GM12878 (cell line): Measurements from ENCODE around the gene MIR17HG. TPM values are rescaled to one million over a fixed set of nuclear protein-coding genes. Genes with fewer than 3 reads are reported as not detected.

Experiments
- ATAC-seq: fragments of 200-7000 bp; cut with Tn5 transposase; 3 replicates; pipeline ENCODE4 v1.9.1; 2020; ENCODE audit warnings: mild to moderate bottlenecking, moderate library complexity
- BruUV-seq: library from RNA; stranded (reverse); fragments of 400-500 nt; replicated peaks from 2 replicates; lab custom pipeline; 2021; lab: Mats Ljungman, UMichigan
- CTCF ChIA-PET: fragments of 300-600 bp; sonication (Branson Sonifier 250); formaldehyde crosslinking; extraction: SDS; loops from one replicate; lab custom pipeline; 2021; ENCODE audit warnings: inconsistent platforms; lab: Yijun Ruan, JAX
- POLR2A ChIA-PET: fragments of 350-600 bp; formaldehyde crosslinking; extraction: SDS; loops from one replicate; lab custom pipeline; 2021; ENCODE audit warnings: inconsistent platforms; lab: Charles Lee
- RAD21 ChIA-PET: fragments of 300-600 bp; sonication (Branson Sonifier 250); formaldehyde crosslinking; loops from one replicate; lab custom pipeline; 2023; ENCODE audit warnings: antibody characterized with exemption; ENCODE audit not compliant: unreplicated experiment; lab: Charles Lee
- SMC1A ChIA-PET: fragments of 300-600 bp; sonication (Branson Sonifier 250); formaldehyde crosslinking; loops from one replicate; lab custom pipeline; 2023; ENCODE audit not compliant: unreplicated experiment, uncharacterized antibody; lab: Charles Lee
- DNase-seq: peaks from one replicate; pipeline ENCODE4 v3.0.0-alpha.2; 2011; ENCODE audit warnings: low read depth, low spot score
- FAIRE-seq: peaks from 3 replicates; lab custom pipeline; 2011; peaks lifted over from hg19 to GRCh38; lab: Jason Lieb, UNC
- H2AFZ ChIP-seq: 2 replicates; pipeline ENCODE4 v1.6.0; 2011; ENCODE audit warnings: low read depth, low read length, control low read depth; ENCODE audit not compliant: control insufficient read depth
- H3K27ac ChIP-seq: 2 replicates; pipeline ENCODE4 v1.5.1; 2011; ENCODE audit warnings: control low read depth; ENCODE audit not compliant: control insufficient read depth, insufficient read depth
- H3K27me3 ChIP-seq, 2 experiments: replicated peaks in 1 of 2; 2 replicates each; pipeline versions ENCODE4 v1.6.0 to v1.6.1; 2011; ENCODE audit warnings: low read length in 1 of 2; ENCODE audit not compliant: control insufficient read depth in 2 of 2, insufficient read depth in 2 of 2
- H3K36me3 ChIP-seq, 2 experiments: 2 replicates each; pipeline ENCODE4 v1.5.1; 2011; ENCODE audit warnings: low read length in 1 of 2; ENCODE audit not compliant: control insufficient read depth in 2 of 2, insufficient read depth in 2 of 2
- H3K4me1 ChIP-seq: 2 replicates; pipeline ENCODE4 v1.6.1; 2011; ENCODE audit warnings: mild to moderate bottlenecking, low read length, moderate library complexity, mixed read lengths; ENCODE audit not compliant: control insufficient read depth, insufficient read depth
- H3K4me2 ChIP-seq: 2 replicates; pipeline ENCODE4 v1.6.0; 2011; ENCODE audit warnings: control low read depth; ENCODE audit not compliant: control insufficient read depth, insufficient read depth
- H3K4me3 ChIP-seq: fragments of 200-600 bp; sonication (generic); 2 replicates; pipeline ENCODE4 v1.5.1; 2016
- H3K79me2 ChIP-seq: 2 replicates; pipeline ENCODE4 v1.6.0; 2011; ENCODE audit warnings: low read length; ENCODE audit not compliant: control insufficient read depth, insufficient read depth
- H3K9ac ChIP-seq: 2 replicates; pipeline ENCODE4 v1.8.0; 2011; ENCODE audit warnings: low read length, control low read depth, mixed read lengths; ENCODE audit not compliant: control insufficient read depth, insufficient read depth
- H3K9me3 ChIP-seq: replicated peaks from 3 replicates; pipeline ENCODE4 v1.5.1; 2011; ENCODE audit warnings: mild to moderate bottlenecking, low read length; ENCODE audit not compliant: control insufficient read depth, insufficient read depth
- H4K20me1 ChIP-seq: 2 replicates; pipeline ENCODE4 v1.6.0; 2011; ENCODE audit not compliant: control insufficient read depth, insufficient read depth
- CHD4 ChIP-seq: fragments of 200-600 bp; sonication (generic); IDR thresholded peaks from 2 replicates; pipeline ENCODE4 v1.6.1; 2016; ENCODE audit warnings: mild to moderate bottlenecking
- ESRRA ChIP-seq: IDR thresholded peaks from 2 replicates; pipeline ENCODE4 v1.6.1; 2012; ENCODE audit warnings: mild to moderate bottlenecking, low read length, improper control_type of control experiment
- KAT2A ChIP-seq: conservative IDR thresholded peaks from 2 replicates; pipeline ENCODE4 v1.6.1; 2011; ENCODE audit warnings: low read depth, low read length; ENCODE audit not compliant: control insufficient read depth
- MEF2B ChIP-seq: fragments of 450-650 bp; IDR thresholded peaks from 2 replicates; pipeline ENCODE4 v1.6.1; 2018; ENCODE audit warnings: mild to moderate bottlenecking, moderate library complexity; ENCODE audit not compliant: partially characterized antibody, poor library complexity, severe bottlenecking
- MYC ChIP-seq: IDR thresholded peaks from 2 replicates; pipeline ENCODE4 v1.6.1; 2011; ENCODE audit warnings: mild to moderate bottlenecking, low read length, moderate library complexity, inconsistent platforms; ENCODE audit not compliant: insufficient read depth, insufficient replicate concordance, insufficient read length, severe bottlenecking
- NBN ChIP-seq: fragments of 450-650 bp; IDR thresholded peaks from 2 replicates; pipeline ENCODE4 v1.6.1; 2016
- NFYB ChIP-seq: IDR thresholded peaks from 2 replicates; pipeline ENCODE4 v1.6.1; 2011; ENCODE audit warnings: low read depth, mild to moderate bottlenecking, low read length, improper control_type of control experiment, moderate library complexity; ENCODE audit not compliant: insufficient read depth
- RBBP5 ChIP-seq: fragments of 200-600 bp; sonication (generic); conservative IDR thresholded peaks from 2 replicates; pipeline ENCODE4 v1.6.1; 2016
- ZNF24 ChIP-seq: fragments of 450-650 bp; IDR thresholded peaks from 2 replicates; pipeline ENCODE4 v1.6.1; 2017; ENCODE audit warnings: antibody characterized with exemption, mild to moderate bottlenecking
- in situ Hi-C: fragments of 300-500 bp; cut with MboI; formaldehyde crosslinking; loops from 9 replicates; pipeline ENCODE4 v1.14.3; 2018; ENCODE audit warnings: mixed read lengths
- intact Hi-C: fragments of 100-400 bp; cut with micrococcal nuclease; formaldehyde crosslinking; loops from one replicate; pipeline ENCODE4 v1.14.2; 2022; ENCODE audit not compliant: unreplicated experiment
- polyA plus RNA-seq, 11 experiments: library from polyadenylated mRNA; depleted of rRNA in 4 of 11; unstranded in 6 of 11; stranded (reverse) in 5 of 11; fragments of >200 nt; fragmentation: Nextera tagmentation in 4 of 11; fragmentation: Illumina TruSeq in 1 of 11; extraction: Ambion mirVana in 4 of 11; extraction: Trizol in 1 of 11; gene quantifications; 1 replicate in 1 of 11; 2 replicates in 10 of 11; pipeline versions ENCODE4 v1.2.1 to v1.2.3, GENCODE V29; 2011 to 2016; ENCODE audit warnings: inconsistent platforms in 2 of 11, missing spikeins in 2 of 11, low read depth in 1 of 11
- total RNA-seq, 4 experiments: library from RNA; depleted of rRNA in 3 of 4; stranded (reverse); fragments of >200 nt in 3 of 4; fragmentation: Illumina TruSeq in 1 of 4; extraction: Trizol in 1 of 4; gene quantifications; 2 replicates each; pipeline versions ENCODE4 v1.2.1 to v1.2.3, GENCODE V29; 2013 to 2021
- TF ChIP-seq, protein P1 (sequence below): IDR thresholded peaks from 2 replicates; pipeline ENCODE4 v1.6.1; 2012; ENCODE audit warnings: low read depth, low read length, improper control_type of control experiment
- TF ChIP-seq, protein P2 (sequence below): IDR thresholded peaks from 2 replicates; pipeline ENCODE4 v1.6.1; 2011; ENCODE audit warnings: low read depth, mild to moderate bottlenecking, low read length, moderate library complexity, borderline replicate concordance; ENCODE audit errors: extremely low read depth

The MIR17HG gene
- total and polyA plus RNA-seq, 10 of the 15 experiments (the other 5 are each of a cell fraction or from before 2014, with no cell fraction given) = 4.4 to 37.7 (median 15.1) TPM

DNA sequence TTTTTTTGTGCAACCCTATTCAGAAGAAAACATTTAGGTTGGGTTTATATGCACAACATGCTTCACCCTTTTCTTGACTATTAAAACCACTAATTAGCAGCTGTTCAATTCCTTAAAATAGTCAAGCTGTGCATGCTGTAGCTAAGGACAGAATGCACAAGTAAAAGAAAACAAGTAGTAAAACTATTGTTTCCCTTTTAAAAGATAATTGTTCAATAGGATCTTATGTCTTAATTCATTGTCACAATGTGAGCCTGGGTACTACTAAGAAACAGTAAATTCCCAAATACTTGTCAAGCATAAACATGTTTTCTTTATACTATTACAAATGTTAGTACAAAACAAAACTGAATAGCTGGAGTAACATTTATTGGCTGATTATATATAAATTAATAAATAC is 32.6 kb upstream of the MIR17HG start:
- H3K79me2 ChIP-seq = no peaks in the 10 kb centered on the region
- H3K9me3 ChIP-seq = no peaks in the 10 kb centered on the region
- no peak overlapping the region for H3K4me3 ChIP-seq
- no TSS peak for BruUV-seq
- H3K27me3 ChIP-seq = no peaks in the 10 kb centered on the region
- no peak overlapping the region for H3K4me2 ChIP-seq
- ChIA-PET CTCF (interaction anchor here (1.3 to 7.6 kb wide), 10 partner anchors 13 to 92 kb away, joined by 3 to 111 read pairs (median 38); partner anchors contain the start of gene MIR17HG), SMC1A (interaction anchor here (0.6 to 7.9 kb wide), 9 partner anchors 10 to 92 kb away, joined by 3 to 73 read pairs (median 34); partner anchors contain the start of gene MIR17HG), RAD21 (interaction anchor here (1.4 to 5.7 kb wide), 8 partner anchors 11 to 92 kb away, joined by 3 to 72 read pairs (median 12); partner anchors contain the start of gene MIR17HG), POLR2A (interaction anchor here (1.0 to 2.8 kb wide), 2 partner anchors 30 to 32 kb away, joined by 4 to 12 read pairs; partner anchors contain the start of gene MIR17HG)
- no peaks in the 10 kb centered on the region for H3K36me3 ChIP-seq
- ATAC-seq (no peak), FAIRE-seq (peak; percentile 38), DNase-seq (no peak)
- in situ Hi-C loops = no loop called here
- no peak overlapping the region for H3K9ac ChIP-seq
- intact Hi-C loops = no loop called here
- H3K27ac ChIP-seq = no peak overlapping the region
- H2AFZ ChIP-seq = no peak overlapping the region
- H4K20me1 ChIP-seq = no peaks in the 10 kb centered on the region
- TF ChIP-seq, protein P1, sequence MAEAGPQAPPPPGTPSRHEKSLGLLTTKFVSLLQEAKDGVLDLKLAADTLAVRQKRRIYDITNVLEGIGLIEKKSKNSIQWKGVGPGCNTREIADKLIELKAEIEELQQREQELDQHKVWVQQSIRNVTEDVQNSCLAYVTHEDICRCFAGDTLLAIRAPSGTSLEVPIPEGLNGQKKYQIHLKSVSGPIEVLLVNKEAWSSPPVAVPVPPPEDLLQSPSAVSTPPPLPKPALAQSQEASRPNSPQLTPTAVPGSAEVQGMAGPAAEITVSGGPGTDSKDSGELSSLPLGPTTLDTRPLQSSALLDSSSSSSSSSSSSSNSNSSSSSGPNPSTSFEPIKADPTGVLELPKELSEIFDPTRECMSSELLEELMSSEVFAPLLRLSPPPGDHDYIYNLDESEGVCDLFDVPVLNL = no peak
- TF ChIP-seq MYC = no peak
- TF ChIP-seq, protein P2, sequence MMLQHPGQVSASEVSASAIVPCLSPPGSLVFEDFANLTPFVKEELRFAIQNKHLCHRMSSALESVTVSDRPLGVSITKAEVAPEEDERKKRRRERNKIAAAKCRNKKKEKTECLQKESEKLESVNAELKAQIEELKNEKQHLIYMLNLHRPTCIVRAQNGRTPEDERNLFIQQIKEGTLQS = no peak
- no peak for TF ChIP-seq RBBP5
- TF ChIP-seq ESRRA = no peak
- TF ChIP-seq KAT2A = no peak
- no peak for TF ChIP-seq MEF2B
- TF ChIP-seq CHD4 = no peak
- TF ChIP-seq NFYB = no peak
- TF ChIP-seq ZNF24 = no peak
- TF ChIP-seq NBN = no peak
- peaks cover 4% of the 10 kb centered on the region for H3K4me1 ChIP-seq
